Motor neuron (in vitro differentiated cells): ENCODE data around the gene DKK3. TPM values are rescaled to one million over a fixed set of nuclear protein-coding genes. Genes with fewer than 3 reads are reported as not detected.

Source experiments
- ATAC-seq, 8 experiments: fragments of 200-7000 bp; cut with Tn5 transposase; replicated peaks in 6 of 8; 2 replicates each; pipeline ENCODE4 v1.8.0; 2021; ENCODE audit warnings: mild to moderate bottlenecking in 8 of 8, moderate library complexity in 8 of 8
- H3K27ac ChIP-seq, 2 donors: fragments of 250-450 bp; sonication (Bioruptor Pico); 2 replicates each; pipeline ENCODE4 v1.9.0; 2021; ENCODE audit warnings: antibody characterized with exemption in 2 of 2, mild to moderate bottlenecking in 2 of 2, moderate library complexity in 1 of 2
- H3K4me1 ChIP-seq, 2 donors: fragments of 250-450 bp; sonication (Bioruptor Pico); replicated peaks in 1 of 2; 2 replicates each; pipeline ENCODE4 v1.6.1; 2021; ENCODE audit warnings: antibody characterized with exemption in 2 of 2, mild to moderate bottlenecking in 2 of 2, moderate library complexity in 1 of 2
- H3K4me3 ChIP-seq, 5 donors: fragments of 250-450 bp; sonication (Bioruptor Pico); 2 replicates each; pipeline ENCODE4 v1.9.0; 2021; ENCODE audit warnings: antibody characterized with exemption in 5 of 5, mild to moderate bottlenecking in 5 of 5, moderate library complexity in 4 of 5
- WGBS, 10 experiments: fragments of 450-650 bp; shearing (Covaris generic); methylation state at CpG; one replicate each; pipeline ENCODE4 v1.0.0; 2022; 5-methylcytosine and 5-hydroxymethylcytosine counted together
- in situ Hi-C, 9 experiments: fragments of 400-800 bp; cut with MboI; loops; one replicate each; pipeline ENCODE4 v1.15.0; 2021; ENCODE audit warnings: low sequenced_read_pairs in 9 of 9, low pct_unique_long_range_greater_than_20kb in 2 of 9; ENCODE audit not compliant: unreplicated experiment in 9 of 9
- total RNA-seq, 8 experiments: library from RNA; unstranded; fragments of 300-600 nt; gene quantifications; 2 replicates each; pipeline versions ENCODE4 v1.2.3 to v1.2.4, GENCODE V29; 2022

Gene DKK3
- total RNA-seq, 8 experiments from 2014 or later: 13.0 to 616 (median 61.2) TPM

- H3K4me1 ChIP-seq: peaks cover 0 to 6% of the 10 kb centered on the region in 2 donors
- in situ Hi-C loops: no loop called here
- WGBS, 10 experiments: 10 to 61% (median 39%) methylated on average over 1 to 6 of the region's 8 CpGs; no CpG with 5 or more reads in 3 of the 10 experiments
- peak; percentile 71 to 99 (median 96) for ATAC-seq
- no peak overlapping the region for H3K4me3 ChIP-seq
- no peak overlapping the region for H3K27ac ChIP-seq
These were observed 14.6 kb downstream of the DKK3 start for GRCh38 chr11:11993839-11994238.

GRCh38 chr11:11992257-11993212 lies 15.9 kb downstream of the DKK3 start:
- 8 to 100% (median 75%) methylated on average over 1 to 6 of the region's 6 CpGs for WGBS, 10 experiments
- H3K27ac ChIP-seq: no peak overlapping the region
- peak in 4 of 8 experiments; percentile 15 to 54 (median 36) for ATAC-seq
- H3K4me1 ChIP-seq: peaks cover 0 to 6% of the 10 kb centered on the region in 2 donors
- H3K4me3 ChIP-seq: no peak overlapping the region
- in situ Hi-C loops: no loop called here

GRCh38 chr11:11989774-11990744 lies 18.4 kb downstream of the DKK3 start:
- no peak for ATAC-seq
- in situ Hi-C loops: no loop called here

GRCh38 chr11:11988681-11989261 lies 19.7 kb downstream of the DKK3 start:
- 29 to 95% (median 85%) methylated on average over 1 to 5 of the region's 5 CpGs; no CpG with 5 or more reads in 2 of the 10 experiments for WGBS, 10 experiments
- Histone ChIP-seq H3K4me1 (peaks cover 0 to 2% of the 10 kb centered on the region in 2 donors), H3K27ac (no peak overlapping the region), H3K4me3 (no peak overlapping the region)
- in situ Hi-C loops: no loop called here
- ATAC-seq: no peak

More at GRCh38 chr11:11989774-11990744, 18.4 kb downstream of the DKK3 start:
- WGBS, 10 experiments: 48 to 100% (median 90%) methylated on average over 1 to 6 of the region's 8 CpGs
- Histone ChIP-seq H3K4me1 (peaks cover 0 to 6% of the 10 kb centered on the region in 2 donors), H3K27ac (no peak overlapping the region), H3K4me3 (no peak overlapping the region)

GRCh38 chr11:11988099-11988651 lies 20.3 kb downstream of the DKK3 start:
- Histone ChIP-seq H3K4me1 (no peaks in the 10 kb centered on the region), H3K4me3 (no peak overlapping the region), H3K27ac (no peak overlapping the region)
- WGBS, 10 experiments: 44 to 93% (median 90%) methylated on average over 1 to 6 of the region's 7 CpGs; no CpG with 5 or more reads in 3 of the 10 experiments
- in situ Hi-C loops: no loop called here
- peak in 3 of 8 experiments; percentile 12 to 54 (median 32) for ATAC-seq

- no peaks in the 10 kb centered on the region for H3K4me1 ChIP-seq
- no peak overlapping the region for H3K27ac ChIP-seq
- 20 to 100% (median 80%) methylated on average over 1 of the region's 1 CpG; no CpG with 5 or more reads in 5 of the 10 experiments for WGBS, 10 experiments
- H3K4me3 ChIP-seq: no peak overlapping the region
- in situ Hi-C loops: no loop called here
- ATAC-seq: peak in 2 of 8 experiments; percentile 19 to 33
These were observed 20.9 kb downstream of the DKK3 start for GRCh38 chr11:11987503-11988022.

GRCh38 chr11:11985954-11986949 lies 22.2 kb downstream of the DKK3 start:
- in situ Hi-C loops: no loop called here
- Histone ChIP-seq H3K4me3 (no peak overlapping the region), H3K27ac (no peak overlapping the region), H3K4me1 (no peaks in the 10 kb centered on the region)
- ATAC-seq: no peak
- WGBS, 10 experiments: 70 to 100% (median 81%) methylated on average over 1 to 8 of the region's 9 CpGs; no CpG with 5 or more reads in 2 of the 10 experiments

GRCh38 chr11:11985016-11985715 lies 23.3 kb downstream of the DKK3 start:
- Histone ChIP-seq H3K4me3 (no peak overlapping the region), H3K4me1 (peaks cover 3% of the 10 kb centered on the region in 2 donors), H3K27ac (no peak overlapping the region)
- ATAC-seq: no peak
- WGBS, 10 experiments: 91 to 100% (median 100%) methylated on average over 2 to 4 of the region's 8 CpGs; no CpG with 5 or more reads in 4 of the 10 experiments
- in situ Hi-C loops: no loop called here

- 38 to 97% (median 80%) methylated on average over 1 to 5 of the region's 5 CpGs; no CpG with 5 or more reads in 3 of the 10 experiments for WGBS, 10 experiments
- H3K4me1 ChIP-seq: peaks cover 9% of the 10 kb centered on the region in 2 donors
- H3K4me3 ChIP-seq: no peak overlapping the region
- in situ Hi-C loops: no loop called here
- ATAC-seq: no peak
- no peak overlapping the region for H3K27ac ChIP-seq
These were observed 23.9 kb downstream of the DKK3 start for GRCh38 chr11:11984563-11984962.

GRCh38 chr11:11983427-11983826 lies 25.0 kb downstream of the DKK3 start:
- H3K4me1 ChIP-seq: peaks cover 18% of the 10 kb centered on the region in 2 donors
- H3K27ac ChIP-seq: no peak overlapping the region
- WGBS, 10 experiments: 69 to 100% (median 83%) methylated on average over 1 to 4 of the region's 5 CpGs; no CpG with 5 or more reads in 3 of the 10 experiments
- ATAC-seq: no peak
- H3K4me3 ChIP-seq: no peak overlapping the region
- in situ Hi-C loops: no loop called here

- Histone ChIP-seq H3K27ac (no peak overlapping the region), H3K4me3 (no peak overlapping the region), H3K4me1 (peaks cover 18% of the 10 kb centered on the region in 2 donors)
- 25 to 100% (median 93%) methylated on average over 1 to 2 of the region's 2 CpGs; no CpG with 5 or more reads in 2 of the 10 experiments for WGBS, 10 experiments
- no peak for ATAC-seq
- in situ Hi-C loops: no loop called here
These were observed 25.5 kb downstream of the DKK3 start for GRCh38 chr11:11982975-11983374.
